HG03097 (cell line): Measurements from ENCODE around the gene AFF1.
"Not testable (repeated sequence)": the region's sequence is repeated elsewhere in the genome, so short reads cannot be mapped to it uniquely, and the experiment has no call there.

ENCODE experiments used
- ATAC-seq: cut with Tn5 transposase; IDR thresholded peaks from one replicate; pipeline ENCODE4 v1.9.1; 2021; ENCODE audit not compliant: unreplicated experiment, low FRiP score

The AFF1 gene

GRCh38 chr4:86976801-86977485 lies 42.1 kb downstream of the AFF1 start:
- ATAC-seq = no peak

DNA sequence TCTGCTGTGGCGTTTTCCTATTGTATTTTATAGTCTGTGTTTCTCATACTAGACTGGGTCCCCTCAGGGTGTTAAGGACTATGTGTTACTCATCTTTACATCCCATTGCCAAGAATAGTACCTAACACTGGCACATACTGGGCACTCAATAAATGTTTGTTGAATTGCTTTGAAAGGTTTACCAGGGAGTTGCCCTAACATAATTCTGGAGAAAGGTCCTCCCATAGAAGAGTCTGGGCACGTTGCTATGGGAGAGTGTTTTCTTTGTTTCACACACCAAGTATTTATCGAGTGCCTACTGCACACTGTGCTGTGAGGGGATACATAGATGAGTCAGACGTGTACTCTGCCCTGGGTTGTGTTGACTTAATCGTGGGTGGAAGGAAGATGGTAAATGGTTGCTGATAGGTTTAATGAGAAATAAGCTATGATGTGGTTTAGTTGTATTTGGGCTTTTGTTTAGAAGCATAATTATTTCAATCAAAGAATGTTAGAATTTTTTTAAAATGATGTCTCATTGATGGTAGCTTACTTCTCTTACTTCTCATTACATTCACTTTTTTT lies 42.9 kb downstream of the AFF1 start:
- peak; percentile 75 for ATAC-seq

- no peak for ATAC-seq
These were observed 43.9 kb downstream of the AFF1 start for GRCh38 chr4:86978709-86979108.

GRCh38 chr4:86980230-86980629 lies 45.4 kb downstream of the AFF1 start:
- no peak for ATAC-seq

GRCh38 chr4:86981789-86982188 lies 47.0 kb downstream of the AFF1 start:
- ATAC-seq = no peak

GRCh38 chr4:86985852-86986251 lies 51.0 kb downstream of the AFF1 start:
- ATAC-seq = not testable (repeated sequence)

DNA sequence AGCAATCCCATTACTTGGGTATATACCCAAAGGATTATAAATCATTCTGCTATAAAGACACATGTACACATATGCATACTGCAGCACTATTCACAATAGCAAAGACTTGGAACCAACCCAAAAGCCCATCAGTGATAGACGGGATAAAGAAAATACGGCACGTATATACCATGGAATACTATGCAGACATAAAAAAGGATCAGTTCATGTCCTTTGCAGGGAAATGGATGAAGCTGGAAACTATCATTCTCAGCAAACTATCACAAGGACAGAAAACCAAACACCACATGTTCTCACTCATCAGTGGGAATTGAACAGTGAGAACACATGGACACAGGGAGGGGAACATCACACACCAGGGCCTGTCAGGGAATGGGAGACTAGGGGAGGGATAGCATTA lies 54.8 kb downstream of the AFF1 start:
- ATAC-seq = not testable (repeated sequence)

- no peak for ATAC-seq
These were observed 55.7 kb downstream of the AFF1 start for GRCh38 chr4:86990510-86990909.

GRCh38 chr4:86991994-86992393 lies 57.2 kb downstream of the AFF1 start:
- ATAC-seq = no peak

- ATAC-seq = no peak
These were observed 59.3 kb downstream of the AFF1 start for GRCh38 chr4:86993909-86994681.

DNA sequence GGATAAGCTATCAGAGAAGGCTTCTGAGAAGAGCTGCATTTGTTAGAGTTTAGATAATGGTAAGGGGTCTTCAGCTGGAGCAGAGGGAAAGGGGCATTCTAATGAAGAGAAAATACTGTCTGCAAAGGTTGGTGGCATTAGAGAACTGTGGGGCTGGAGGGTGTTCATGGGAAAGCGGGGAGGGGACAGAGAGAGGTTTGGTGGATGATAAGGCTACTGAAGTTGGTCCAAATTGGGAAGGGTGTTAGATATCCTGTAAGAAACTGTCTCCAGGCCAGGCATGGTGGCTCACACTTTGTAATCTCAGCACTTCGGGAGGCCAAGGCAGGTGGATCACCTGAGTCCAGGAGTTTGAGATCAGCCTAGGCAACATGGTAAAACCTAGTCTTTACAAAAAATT lies 59.9 kb downstream of the AFF1 start:
- no peak for ATAC-seq

DNA sequence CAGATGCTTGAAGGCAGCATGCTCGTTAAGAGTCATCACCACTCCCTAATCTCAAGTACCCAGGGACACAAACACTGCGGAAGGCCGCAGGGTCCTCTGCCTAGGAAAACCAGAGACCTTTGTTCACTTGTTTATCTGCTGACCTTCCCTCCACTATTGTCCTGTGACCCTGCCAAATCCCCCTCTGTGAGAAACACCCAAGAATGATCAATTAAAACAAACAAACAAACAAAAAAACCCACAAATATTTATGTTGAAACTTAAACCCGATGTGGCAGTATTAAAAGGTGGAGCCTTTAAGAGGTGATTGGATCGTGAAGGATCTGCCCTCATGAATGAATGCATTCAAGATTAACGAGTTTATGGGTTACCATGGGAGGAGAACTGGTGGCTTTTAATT lies 61.7 kb downstream of the AFF1 start:
- not testable (repeated sequence) for ATAC-seq

- ATAC-seq = no peak
These were observed 64.4 kb downstream of the AFF1 start for GRCh38 chr4:86999136-86999643.

DNA sequence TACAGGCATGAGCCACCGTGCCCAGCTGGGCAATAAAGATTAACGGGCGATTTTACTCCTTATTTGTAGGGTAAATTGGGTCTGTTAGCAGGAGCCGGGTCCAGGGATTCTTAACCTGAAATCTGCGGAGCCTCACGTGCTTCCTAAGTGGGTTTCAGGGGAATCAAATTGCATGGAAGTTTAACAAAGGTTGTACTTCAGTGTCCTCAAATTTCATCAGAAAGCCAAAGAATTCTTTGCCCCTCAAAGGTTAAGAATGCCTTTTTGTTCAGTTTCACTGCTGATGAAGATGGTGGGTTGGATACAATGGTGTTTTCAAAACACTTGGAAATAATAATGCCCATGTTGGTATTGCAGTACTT lies 67.9 kb downstream of the AFF1 start:
- ATAC-seq = no peak

- ATAC-seq = no peak
These were observed 68.5 kb downstream of the AFF1 start for GRCh38 chr4:87003266-87003665.

DNA sequence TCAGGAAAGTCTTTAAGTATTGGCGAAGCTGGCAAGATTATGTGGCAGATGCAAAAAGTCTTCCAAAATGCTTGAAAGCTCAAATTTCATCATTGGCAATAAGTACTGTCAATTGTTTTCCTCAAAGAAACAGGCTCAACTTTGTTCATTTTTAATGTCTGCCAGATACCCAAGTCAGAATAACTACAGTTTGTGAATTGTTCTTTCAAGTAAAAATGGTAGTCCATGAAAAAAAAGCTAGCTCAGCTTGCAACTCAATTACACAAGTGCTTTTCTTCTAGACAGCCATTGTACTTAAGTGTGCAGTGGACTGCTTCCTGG lies 70.5 kb downstream of the AFF1 start:
- no peak for ATAC-seq

GRCh38 chr4:87005690-87006425 lies 71.0 kb downstream of the AFF1 start:
- peak; percentile 1 for ATAC-seq

- ATAC-seq = no peak
These were observed 71.5 kb downstream of the AFF1 start for GRCh38 chr4:87006426-87006675.

- peak; percentile 77 for ATAC-seq
These were observed 72.1 kb downstream of the AFF1 start for GRCh38 chr4:87006676-87007527.
